Hepatocyte (in vitro differentiated cells): ENCODE measurements around the gene KCNMA1. TPM values are rescaled to one million over a fixed set of nuclear protein-coding genes. Genes with fewer than 3 reads are reported as not detected.

Experiments used
- DNase-seq: peaks from one replicate; pipeline ENCODE4 v3.0.0-alpha.2; 2016; ENCODE audit warnings: low spot score
- H2AFZ ChIP-seq: fragments of 200-600 bp; sonication (generic); 2 replicates; pipeline ENCODE4 v1.6.0; 2016; ENCODE audit warnings: antibody characterized with exemption, mild to moderate bottlenecking
- H3K27ac ChIP-seq: fragments of 200-600 bp; sonication (generic); 2 replicates; pipeline ENCODE4 v1.5.1; 2016; ENCODE audit warnings: mild to moderate bottlenecking
- H3K27me3 ChIP-seq: fragments of 200-600 bp; sonication (generic); 2 replicates; pipeline ENCODE4 v1.6.1; 2016
- H3K36me3 ChIP-seq: fragments of 200-600 bp; sonication (generic); replicated peaks from 2 replicates; pipeline ENCODE4 v1.5.1; 2016; ENCODE audit warnings: low read depth; ENCODE audit not compliant: insufficient read depth
- H3K4me1 ChIP-seq: fragments of 200-600 bp; sonication (generic); 2 replicates; pipeline ENCODE4 v1.5.1; 2016; ENCODE audit warnings: mild to moderate bottlenecking, moderate library complexity; ENCODE audit not compliant: insufficient read depth
- H3K4me2 ChIP-seq: fragments of 200-600 bp; sonication (generic); 2 replicates; pipeline ENCODE4 v1.6.0; 2016
- H3K4me3 ChIP-seq: fragments of 200-600 bp; sonication (generic); 2 replicates; pipeline ENCODE4 v1.5.1; 2016; ENCODE audit warnings: mild to moderate bottlenecking
- H3K79me2 ChIP-seq: fragments of 200-600 bp; sonication (generic); 2 replicates; pipeline ENCODE4 v1.6.0; 2017; ENCODE audit warnings: mild to moderate bottlenecking
- H3K9me2 ChIP-seq: fragments of 200-600 bp; sonication (generic); replicated peaks from 2 replicates; pipeline ENCODE4 v1.6.0; 2017; ENCODE audit warnings: mild to moderate bottlenecking; ENCODE audit not compliant: insufficient read depth
- H3K9me3 ChIP-seq: fragments of 200-600 bp; sonication (generic); 2 replicates; pipeline ENCODE4 v1.5.1; 2016; ENCODE audit warnings: low read depth, mild to moderate bottlenecking
- H4K20me1 ChIP-seq: fragments of 200-600 bp; sonication (generic); 2 replicates; pipeline ENCODE4 v1.6.0; 2016; ENCODE audit warnings: mild to moderate bottlenecking; ENCODE audit not compliant: insufficient read depth, poor library complexity, severe bottlenecking
- CTCF ChIP-seq: fragments of 200-600 bp; sonication (generic); IDR thresholded peaks from 2 replicates; pipeline ENCODE4 v1.5.1; 2016; ENCODE audit warnings: antibody characterized with exemption, mild to moderate bottlenecking; ENCODE audit not compliant: poor library complexity
- EZH2 ChIP-seq: fragments of 200-600 bp; sonication (generic); IDR thresholded peaks from 2 replicates; pipeline ENCODE4 v1.6.1; 2016; ENCODE audit warnings: antibody characterized with exemption, mild to moderate bottlenecking, borderline replicate concordance
- EZH2phosphoT487 ChIP-seq: fragments of 200-600 bp; sonication (generic); IDR thresholded peaks from one replicate; pipeline ENCODE4 v1.6.1; 2018; ENCODE audit warnings: antibody characterized with exemption, mild to moderate bottlenecking, low read depth, moderate library complexity; ENCODE audit not compliant: unreplicated experiment, severe bottlenecking
- WGBS: methylation state at CpG from one replicate; pipeline ENCODE4 v1.1.6; 2016; ENCODE audit warnings: low lambda C conversion rate; ENCODE audit errors: missing lambda C conversion rate; 5-methylcytosine and 5-hydroxymethylcytosine counted together
- polyA plus RNA-seq: library from polyadenylated mRNA; unstranded; fragments of >200 nt; fragmentation: Nextera tagmentation; extraction: Ambion mirVana; gene quantifications from 2 replicates; pipeline ENCODE4 v1.2.1, GENCODE V29; 2016
- total RNA-seq: library from RNA; depleted of rRNA; stranded (reverse); fragments of >200 nt; gene quantifications from 2 replicates; pipeline ENCODE4 v1.2.3, GENCODE V29; 2014

KCNMA1 gene
- total and polyA plus RNA-seq, 2 experiments from 2014 or later, result 42.6 to 73.3 TPM

DNA sequence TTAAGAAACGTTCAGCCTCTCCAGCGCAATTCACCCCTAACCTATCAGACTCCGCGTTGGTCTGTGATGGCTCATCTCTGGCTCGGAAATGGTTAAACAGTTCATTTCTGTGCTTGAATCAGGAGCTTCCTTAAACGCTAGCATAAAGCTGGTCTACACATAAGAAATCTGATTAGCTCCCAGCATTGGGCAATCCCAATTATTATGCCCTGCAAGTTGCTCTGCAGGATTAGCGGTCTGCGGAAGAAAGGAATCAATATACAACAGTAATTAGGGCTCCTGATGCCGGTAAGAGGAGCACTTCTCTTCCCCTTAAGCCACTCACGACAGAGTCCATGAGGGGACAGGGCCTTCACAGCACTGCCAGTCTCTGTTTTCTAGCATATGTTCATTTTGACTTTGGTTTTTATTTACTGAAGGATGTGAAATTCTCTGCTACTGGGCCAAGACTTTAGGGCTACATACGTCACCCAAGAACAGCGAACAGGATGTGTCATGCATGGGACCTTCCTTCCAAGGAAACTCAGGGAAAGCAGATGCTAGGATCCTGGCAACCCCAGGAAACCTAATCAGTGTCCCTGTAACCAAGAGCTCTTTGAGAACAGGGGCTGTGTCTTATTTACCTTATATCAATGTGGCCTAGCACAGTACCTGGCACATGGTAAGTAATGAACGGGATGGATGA, 324.4 kb downstream of the KCNMA1 start:
- no peaks in the 10 kb centered on the region for H3K9me3 ChIP-seq
- H4K20me1 ChIP-seq, result no peaks in the 10 kb centered on the region
- TF ChIP-seq CTCF, result no peak
- H2AFZ ChIP-seq, result no peak overlapping the region
- no peak overlapping the region for H3K4me3 ChIP-seq
- H3K27ac ChIP-seq, result no peak overlapping the region
- no peaks in the 10 kb centered on the region for H3K27me3 ChIP-seq
- H3K9me2 ChIP-seq, result no peaks in the 10 kb centered on the region
- no peak for DNase-seq
- H3K36me3 ChIP-seq, result no peaks in the 10 kb centered on the region
- no peaks in the 10 kb centered on the region for H3K79me2 ChIP-seq
- 82% methylated on average over 13 of the region's 13 CpGs for WGBS
- no peak overlapping the region for H3K4me2 ChIP-seq
- peaks cover 10% of the 10 kb centered on the region for H3K4me1 ChIP-seq

DNA sequence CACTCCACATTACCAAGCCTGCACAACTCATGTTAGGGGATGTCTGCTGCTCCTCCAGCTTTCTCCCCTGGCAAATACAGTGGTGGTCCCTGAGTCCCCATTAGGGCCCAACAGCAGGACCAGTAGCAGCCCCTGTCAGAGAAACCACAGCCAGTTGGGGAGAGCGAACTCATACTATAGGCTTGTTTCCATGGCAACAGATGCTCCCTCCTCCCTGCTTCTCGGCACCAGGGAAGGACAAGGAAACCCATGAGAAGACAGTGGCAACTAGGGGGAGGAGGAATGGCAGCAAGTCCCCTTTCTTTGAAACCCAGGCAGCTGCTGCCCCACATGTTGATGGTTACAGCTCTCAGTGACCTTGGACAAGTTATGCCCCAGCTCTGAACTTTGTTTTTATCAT, 326.4 kb downstream of the KCNMA1 start:
- H3K27me3 ChIP-seq, result no peaks in the 10 kb centered on the region
- peaks cover 10% of the 10 kb centered on the region for H3K4me1 ChIP-seq
- no peak overlapping the region for H3K27ac ChIP-seq
- H3K36me3 ChIP-seq, result no peaks in the 10 kb centered on the region
- H2AFZ ChIP-seq, result no peak overlapping the region
- H3K79me2 ChIP-seq, result no peaks in the 10 kb centered on the region
- no peak overlapping the region for H3K4me3 ChIP-seq
- 64% methylated on average over 2 of the region's 2 CpGs for WGBS
- no peaks in the 10 kb centered on the region for H4K20me1 ChIP-seq
- DNase-seq, result no peak
- TF ChIP-seq CTCF, result no peak
- TF ChIP-seq EZH2, result no peak
- no peak overlapping the region for H3K4me2 ChIP-seq
- H3K9me3 ChIP-seq, result no peaks in the 10 kb centered on the region
- H3K9me2 ChIP-seq, result no peaks in the 10 kb centered on the region

GRCh38 chr10:77310288-77310840, 327.2 kb downstream of the KCNMA1 start:
- H3K4me3 ChIP-seq, result no peak overlapping the region
- H3K79me2 ChIP-seq, result no peaks in the 10 kb centered on the region
- no peaks in the 10 kb centered on the region for H4K20me1 ChIP-seq
- no peaks in the 10 kb centered on the region for H3K9me2 ChIP-seq
- H3K36me3 ChIP-seq, result no peaks in the 10 kb centered on the region
- H3K4me2 ChIP-seq, result no peak overlapping the region
- peak overlapping the region; percentile 7 for H3K27ac ChIP-seq
- H3K4me1 ChIP-seq, result peaks cover 15% of the 10 kb centered on the region
- no peak for TF ChIP-seq EZH2phosphoT487
- no peak for TF ChIP-seq CTCF
- TF ChIP-seq EZH2, result no peak
- no peaks in the 10 kb centered on the region for H3K27me3 ChIP-seq
- H3K9me3 ChIP-seq, result no peaks in the 10 kb centered on the region
- H2AFZ ChIP-seq, result no peak overlapping the region
- DNase-seq, result no peak
- WGBS, result 43% methylated on average over 6 of the region's 6 CpGs
